Ishikawa (cell line): ENCODE results near the gene SNED1.

Source experiments
- CEBPB ChIP-seq: IDR thresholded peaks from 2 replicates; pipeline ENCODE4 v1.6.1; 2012
- CREB1 ChIP-seq: IDR thresholded peaks from 2 replicates; pipeline ENCODE4 v1.6.1; 2012; ENCODE audit warnings: low read depth
- EGR1 ChIP-seq: IDR thresholded peaks from 2 replicates; pipeline ENCODE4 v1.6.1; 2012
- EP300 ChIP-seq: IDR thresholded peaks from 2 replicates; pipeline ENCODE4 v1.6.1; 2012; ENCODE audit warnings: borderline replicate concordance
- FOXM1 ChIP-seq: IDR thresholded peaks from 2 replicates; pipeline ENCODE4 v1.6.1; 2012; ENCODE audit warnings: low read depth, borderline replicate concordance
- MAX ChIP-seq: IDR thresholded peaks from 2 replicates; pipeline ENCODE4 v1.6.1; 2012
- NFIC ChIP-seq: IDR thresholded peaks from 2 replicates; pipeline ENCODE4 v1.6.1; 2012
- RAD21 ChIP-seq: IDR thresholded peaks from 2 replicates; pipeline ENCODE4 v1.6.1; 2012; ENCODE audit warnings: low read depth
- TAF1 ChIP-seq: IDR thresholded peaks from 2 replicates; pipeline ENCODE4 v1.6.1; 2012; ENCODE audit warnings: low read depth, mild to moderate bottlenecking
- TCF12 ChIP-seq: IDR thresholded peaks from 2 replicates; pipeline ENCODE4 v1.6.1; 2012; ENCODE audit warnings: low read depth
- TEAD4 ChIP-seq: IDR thresholded peaks from 2 replicates; pipeline ENCODE4 v1.6.1; 2012
- YY1 ChIP-seq: IDR thresholded peaks from 2 replicates; pipeline ENCODE4 v1.6.1; 2012; ENCODE audit warnings: low read depth
- ZBTB7A ChIP-seq: IDR thresholded peaks from 2 replicates; pipeline ENCODE4 v1.6.1; 2012; ENCODE audit warnings: low read depth
- TF ChIP-seq, protein P1 (sequence below): IDR thresholded peaks from 2 replicates; pipeline ENCODE4 v1.6.1; 2012
- TF ChIP-seq, protein P2 (sequence below): IDR thresholded peaks from 2 replicates; pipeline ENCODE4 v1.6.1; 2012; ENCODE audit warnings: low read depth, mild to moderate bottlenecking

The SNED1 gene

DNA sequence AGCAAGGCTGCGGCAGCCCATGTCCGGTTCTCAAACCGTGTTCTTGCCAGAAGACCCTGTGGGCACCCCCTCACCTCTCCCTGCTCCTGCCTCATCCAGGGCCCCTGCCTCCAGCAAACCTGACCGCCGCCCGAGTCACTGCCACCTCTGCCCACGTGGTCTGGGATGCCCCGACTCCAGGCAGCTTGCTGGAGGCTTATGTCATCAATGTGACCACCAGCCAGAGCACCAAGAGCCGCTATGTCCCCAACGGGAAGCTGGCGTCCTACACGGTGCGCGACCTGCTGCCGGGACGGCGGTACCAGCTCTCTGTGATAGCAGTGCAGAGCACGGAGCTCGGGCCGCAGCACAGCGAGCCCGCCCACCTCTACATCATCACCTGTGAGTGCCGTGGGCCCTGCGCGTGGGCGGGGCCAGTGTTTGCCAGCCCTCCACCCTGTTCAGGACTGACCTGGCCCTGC lies 71.4 kb downstream of the SNED1 start:
- TF ChIP-seq FOXM1 (no peak), YY1 (no peak), CEBPB (no peak), EGR1 (no peak), MAX (no peak), TCF12 (no peak), ZBTB7A (no peak), EP300 (no peak), NFIC (no peak), TEAD4 (no peak), RAD21 (no peak), TAF1 (no peak), CREB1 (no peak)
- TF ChIP-seq, protein P1, sequence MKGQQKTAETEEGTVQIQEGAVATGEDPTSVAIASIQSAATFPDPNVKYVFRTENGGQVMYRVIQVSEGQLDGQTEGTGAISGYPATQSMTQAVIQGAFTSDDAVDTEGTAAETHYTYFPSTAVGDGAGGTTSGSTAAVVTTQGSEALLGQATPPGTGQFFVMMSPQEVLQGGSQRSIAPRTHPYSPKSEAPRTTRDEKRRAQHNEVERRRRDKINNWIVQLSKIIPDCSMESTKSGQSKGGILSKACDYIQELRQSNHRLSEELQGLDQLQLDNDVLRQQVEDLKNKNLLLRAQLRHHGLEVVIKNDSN: no peak
- TF ChIP-seq, protein P2, sequence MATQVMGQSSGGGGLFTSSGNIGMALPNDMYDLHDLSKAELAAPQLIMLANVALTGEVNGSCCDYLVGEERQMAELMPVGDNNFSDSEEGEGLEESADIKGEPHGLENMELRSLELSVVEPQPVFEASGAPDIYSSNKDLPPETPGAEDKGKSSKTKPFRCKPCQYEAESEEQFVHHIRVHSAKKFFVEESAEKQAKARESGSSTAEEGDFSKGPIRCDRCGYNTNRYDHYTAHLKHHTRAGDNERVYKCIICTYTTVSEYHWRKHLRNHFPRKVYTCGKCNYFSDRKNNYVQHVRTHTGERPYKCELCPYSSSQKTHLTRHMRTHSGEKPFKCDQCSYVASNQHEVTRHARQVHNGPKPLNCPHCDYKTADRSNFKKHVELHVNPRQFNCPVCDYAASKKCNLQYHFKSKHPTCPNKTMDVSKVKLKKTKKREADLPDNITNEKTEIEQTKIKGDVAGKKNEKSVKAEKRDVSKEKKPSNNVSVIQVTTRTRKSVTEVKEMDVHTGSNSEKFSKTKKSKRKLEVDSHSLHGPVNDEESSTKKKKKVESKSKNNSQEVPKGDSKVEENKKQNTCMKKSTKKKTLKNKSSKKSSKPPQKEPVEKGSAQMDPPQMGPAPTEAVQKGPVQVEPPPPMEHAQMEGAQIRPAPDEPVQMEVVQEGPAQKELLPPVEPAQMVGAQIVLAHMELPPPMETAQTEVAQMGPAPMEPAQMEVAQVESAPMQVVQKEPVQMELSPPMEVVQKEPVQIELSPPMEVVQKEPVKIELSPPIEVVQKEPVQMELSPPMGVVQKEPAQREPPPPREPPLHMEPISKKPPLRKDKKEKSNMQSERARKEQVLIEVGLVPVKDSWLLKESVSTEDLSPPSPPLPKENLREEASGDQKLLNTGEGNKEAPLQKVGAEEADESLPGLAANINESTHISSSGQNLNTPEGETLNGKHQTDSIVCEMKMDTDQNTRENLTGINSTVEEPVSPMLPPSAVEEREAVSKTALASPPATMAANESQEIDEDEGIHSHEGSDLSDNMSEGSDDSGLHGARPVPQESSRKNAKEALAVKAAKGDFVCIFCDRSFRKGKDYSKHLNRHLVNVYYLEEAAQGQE: no peak

GRCh38 chr2:241070361-241070760 lies 71.9 kb downstream of the SNED1 start:
- no peak for TF ChIP-seq ZBTB7A
- TF ChIP-seq RAD21: no peak
- no peak for TF ChIP-seq MAX
- TF ChIP-seq NFIC: no peak
- no peak for TF ChIP-seq TCF12
- no peak for TF ChIP-seq EP300
- no peak for TF ChIP-seq CEBPB
- TF ChIP-seq, protein P1: no peak
- no peak for TF ChIP-seq TEAD4
- no peak for TF ChIP-seq FOXM1
- no peak for TF ChIP-seq TAF1
- no peak for TF ChIP-seq CREB1
- no peak for TF ChIP-seq EGR1
- no peak for TF ChIP-seq YY1
- TF ChIP-seq, protein P2: no peak

- TF ChIP-seq RAD21 (no peak), YY1 (no peak), EGR1 (no peak), TEAD4 (no peak), MAX (no peak), TCF12 (no peak)
- TF ChIP-seq, protein P2: no peak
These were observed 72.6 kb downstream of the SNED1 start for GRCh38 chr2:241070811-241071676.

DNA sequence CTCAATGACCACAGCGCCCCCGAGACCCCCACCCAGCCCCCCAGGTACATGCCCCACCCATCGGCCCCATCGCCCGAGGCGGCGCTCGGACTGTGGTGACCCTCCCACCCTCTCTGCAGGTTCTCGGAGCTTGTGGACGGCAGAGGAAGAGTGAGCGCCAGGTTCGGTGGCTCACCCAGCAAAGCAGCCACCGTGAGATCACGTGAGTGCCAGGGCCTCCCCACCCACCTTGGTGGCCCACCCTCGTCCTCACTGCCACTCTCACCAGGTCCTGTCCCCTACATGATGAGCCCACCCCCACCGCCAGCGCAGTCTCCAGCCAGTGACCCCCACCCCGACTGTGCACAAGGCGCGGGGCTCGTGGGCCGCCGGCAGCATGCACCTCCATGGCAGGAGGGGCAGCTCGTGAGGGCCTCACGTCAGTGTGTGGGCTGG lies 73.3 kb downstream of the SNED1 start:
- TF ChIP-seq, protein P1: no peak
- TF ChIP-seq YY1 (no peak), CEBPB (no peak), EP300 (no peak), ZBTB7A (no peak), EGR1 (no peak), TEAD4 (no peak), CREB1 (no peak)
- TF ChIP-seq, protein P2: no peak
